NCI-H82 treated with DMSO at 0.1 percent for 48 hours (cell line): ENCODE data around the gene NDUFAF8.

Experiments
- DNase-seq: peaks from one replicate; lab custom pipeline; 2025; ENCODE audit not compliant: unreplicated experiment; lab: John Stamatoyannopoulos, UW

NDUFAF8 gene

GRCh38 chr17:81251709-81252301 lies 12.7 kb downstream of the NDUFAF8 start:
- peak; percentile 58 for DNase-seq

- DNase-seq, result no peak
Observed at GRCh38 chr17:81252326-81252986, 13.3 kb downstream of the NDUFAF8 start.

- no peak for DNase-seq
Observed at GRCh38 chr17:81252987-81253329, 13.8 kb downstream of the NDUFAF8 start.

- DNase-seq, result peak; percentile 28
Observed at GRCh38 chr17:81253358-81254131, 14.4 kb downstream of the NDUFAF8 start.

- DNase-seq, result peak; percentile 11
Observed at GRCh38 chr17:81254955-81255717, 16.0 kb downstream of the NDUFAF8 start.

GRCh38 chr17:81256616-81257015 lies 17.5 kb downstream of the NDUFAF8 start:
- no peak for DNase-seq

GRCh38 chr17:81257533-81257932 lies 18.4 kb downstream of the NDUFAF8 start:
- no peak for DNase-seq

- DNase-seq, result no peak
Observed at GRCh38 chr17:81258292-81258691, 19.2 kb downstream of the NDUFAF8 start.

GRCh38 chr17:81259058-81259605 lies 20.0 kb downstream of the NDUFAF8 start:
- DNase-seq, result no peak

- DNase-seq, result no peak
Observed at GRCh38 chr17:81260171-81260570, 21.1 kb downstream of the NDUFAF8 start.

- no peak for DNase-seq
Observed at GRCh38 chr17:81260641-81261040, 21.5 kb downstream of the NDUFAF8 start.

- DNase-seq, result no peak
Observed at GRCh38 chr17:81261096-81261495, 22.0 kb downstream of the NDUFAF8 start.

- DNase-seq, result no peak
Observed at GRCh38 chr17:81261582-81262336, 22.6 kb downstream of the NDUFAF8 start.

GRCh38 chr17:81263371-81264181 lies 24.5 kb downstream of the NDUFAF8 start:
- DNase-seq, result no peak

GRCh38 chr17:81264640-81265039 lies 25.5 kb downstream of the NDUFAF8 start:
- no peak for DNase-seq

GRCh38 chr17:81265576-81265975 lies 26.5 kb downstream of the NDUFAF8 start:
- DNase-seq, result no peak

GRCh38 chr17:81267390-81268067 lies 28.4 kb downstream of the NDUFAF8 start:
- no peak for DNase-seq

- no peak for DNase-seq
Observed at GRCh38 chr17:81270279-81270678, 31.2 kb downstream of the NDUFAF8 start.

- DNase-seq, result no peak
Observed at GRCh38 chr17:81271226-81271625, 32.1 kb downstream of the NDUFAF8 start.
